ENCODE data around the gene FOSL1. TPM values are rescaled to one million over a fixed set of nuclear protein-coding genes. Genes with fewer than 3 reads are reported as not detected.
A peak's percentile ranks its signal among the peaks of the same experiment; 100 is the strongest.

The FOSL1 gene
- total RNA-seq, 1 experiment from 2014 or later = 33.7 TPM

GRCh38 chr11:65852508-65853245 lies 47.5 kb downstream of the FOSL1 start:
- Histone ChIP-seq H4K8ac (replicated peaks; ENCODE audit: insufficient read length, low read depth, low read length) (no peak overlapping the region), H2AK5ac (ENCODE audit: insufficient read length, low read length) (no peak overlapping the region), H3K23ac (ENCODE audit: insufficient read length, low read depth, low read length) (no peak overlapping the region), H3K4me1 (ENCODE audit: insufficient read depth, low read length) (no peaks in the 10 kb centered on the region), H3K79me2 (ENCODE audit: insufficient read depth, low read length) (peaks cover 14% of the 10 kb centered on the region; the same call in 1 of the 2 replicates), H4K91ac (ENCODE audit: insufficient read length, low read depth, low read length) (no peak overlapping the region), H3K14ac (ENCODE audit: insufficient read depth, low read length) (no peak overlapping the region), H2AFZ (ENCODE audit: low read length) (no peak overlapping the region), H2BK5ac (ENCODE audit: insufficient read length, low read length) (no peak overlapping the region), H2BK120ac (ENCODE audit: low read depth, low read length, poor library complexity, severe bottlenecking) (no peak overlapping the region), H3K9me3 (ENCODE audit: control insufficient read depth, low read depth, low read length) (no peaks in the 10 kb centered on the region), H2BK15ac (ENCODE audit: low read depth, low read length) (no peak overlapping the region), H4K20me1 (ENCODE audit: control insufficient read depth, insufficient read depth, insufficient read length) (no peaks in the 10 kb centered on the region), H4K5ac (ENCODE audit: insufficient read length, low read depth, low read length) (no peak overlapping the region), H3K18ac (ENCODE audit: insufficient read length, low read depth, low read length) (no peak overlapping the region), H2BK20ac (ENCODE audit: low read depth, low read length, poor library complexity, severe bottlenecking) (no peak overlapping the region), H3K23me2 (ENCODE audit: insufficient read length, low read depth, low read length, poor library complexity, severe bottlenecking) (peaks cover 7% of the 10 kb centered on the region), H3T11ph (ENCODE audit: low read length) (no peak overlapping the region), H3K79me1 (ENCODE audit: insufficient read depth, low read depth, low read length, poor library complexity, severe bottlenecking) (peaks cover 3% of the 10 kb centered on the region), H2BK12ac (ENCODE audit: insufficient read length, low read depth, low read length) (no peak overlapping the region), H3K56ac (ENCODE audit: insufficient read length, low read depth, low read length) (no peak overlapping the region), H3K27ac (ENCODE audit: insufficient read length, low read depth, low read length) (no peak overlapping the region), H3K27me3 (ENCODE audit: insufficient read depth, low read length) (no peaks in the 10 kb centered on the region), H3K9ac (ENCODE audit: extremely low read depth, insufficient read length, low read length) (no peak overlapping the region), H3K4ac (ENCODE audit: low read depth, low read length) (no peak overlapping the region), H3K4me2 (ENCODE audit: insufficient read depth, insufficient read length, low read length) (no peak overlapping the region)
- peak; percentile 31 for DNase-seq
- peaks cover 3 to 7% of the 10 kb centered on the region in 2 experiments; a peak in 2 of 5 replicates for H3K9me3 Mint-ChIP-seq
- TF ChIP-seq, protein P1, sequence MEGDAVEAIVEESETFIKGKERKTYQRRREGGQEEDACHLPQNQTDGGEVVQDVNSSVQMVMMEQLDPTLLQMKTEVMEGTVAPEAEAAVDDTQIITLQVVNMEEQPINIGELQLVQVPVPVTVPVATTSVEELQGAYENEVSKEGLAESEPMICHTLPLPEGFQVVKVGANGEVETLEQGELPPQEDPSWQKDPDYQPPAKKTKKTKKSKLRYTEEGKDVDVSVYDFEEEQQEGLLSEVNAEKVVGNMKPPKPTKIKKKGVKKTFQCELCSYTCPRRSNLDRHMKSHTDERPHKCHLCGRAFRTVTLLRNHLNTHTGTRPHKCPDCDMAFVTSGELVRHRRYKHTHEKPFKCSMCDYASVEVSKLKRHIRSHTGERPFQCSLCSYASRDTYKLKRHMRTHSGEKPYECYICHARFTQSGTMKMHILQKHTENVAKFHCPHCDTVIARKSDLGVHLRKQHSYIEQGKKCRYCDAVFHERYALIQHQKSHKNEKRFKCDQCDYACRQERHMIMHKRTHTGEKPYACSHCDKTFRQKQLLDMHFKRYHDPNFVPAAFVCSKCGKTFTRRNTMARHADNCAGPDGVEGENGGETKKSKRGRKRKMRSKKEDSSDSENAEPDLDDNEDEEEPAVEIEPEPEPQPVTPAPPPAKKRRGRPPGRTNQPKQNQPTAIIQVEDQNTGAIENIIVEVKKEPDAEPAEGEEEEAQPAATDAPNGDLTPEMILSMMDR (conservative IDR thresholded peaks at IDR 0.05) = no peak
- H3K4me1 Mint-ChIP-seq = peaks cover 21 to 25% of the 10 kb centered on the region in 2 experiments
- H3K4me3 Mint-ChIP-seq = no peak overlapping the region; a peak in 1 of 5 replicates
- H3K27me3 Mint-ChIP-seq (ENCODE audit: low read depth) = peaks cover 14% of the 10 kb centered on the region
- no peak overlapping the region for H3K27ac Mint-ChIP-seq
- H3K36me3 Mint-ChIP-seq (ENCODE audit: insufficient read depth in 1 of 3, low read depth in 3 of 3) = peaks cover 47 to 58% (median 50%) of the 10 kb centered on the region in 3 experiments
- WGBS (ENCODE audit: extremely low coverage, insufficient read length, low lambda C conversion rate) = no CpG with 5 or more reads among the region's 33 CpGs

All from H9 (cell line).